ENCODE results near the gene KRTAP4-8.
"Not testable (repeated sequence)": the region's sequence is repeated elsewhere in the genome, so short reads cannot be mapped to it uniquely, and the experiment has no call there.

KRTAP4-8 gene

GRCh38 chr17:41063449-41063848, 34.5 kb downstream of the KRTAP4-8 start:
- DNase-seq: no peak

GRCh38 chr17:41061964-41062363, 36.0 kb downstream of the KRTAP4-8 start:
- DNase-seq: peak; percentile 61

GRCh38 chr17:41060052-41060604, 37.8 kb downstream of the KRTAP4-8 start, which contains the start of gene KRTAP2-3:
Gene KRTAP2-3 (minus strand): TSS chr17:41060114. CDS start chr17:41060050, 64 bp downstream.
- peak; percentile 90 for DNase-seq

GRCh38 chr17:41059276-41060051, 38.5 kb downstream of the KRTAP4-8 start:
- DNase-seq: peak; percentile 69

- DNase-seq: no peak
Measured at GRCh38 chr17:41058741-41059140, 39.2 kb downstream of the KRTAP4-8 start.

GRCh38 chr17:41057547-41057946, 40.4 kb downstream of the KRTAP4-8 start:
- no peak for DNase-seq

GRCh38 chr17:41055130-41055529, 42.8 kb downstream of the KRTAP4-8 start, which contains the start of gene KRTAP2-2:
Gene KRTAP2-2 (minus strand): TSS chr17:41055230. CDS start chr17:41055211, 19 bp downstream.
- not testable (repeated sequence) for DNase-seq

- DNase-seq: not testable (repeated sequence)
Measured at GRCh38 chr17:41054556-41054955, 43.4 kb downstream of the KRTAP4-8 start.

- no peak for DNase-seq
Measured at GRCh38 chr17:41054025-41054424, 43.9 kb downstream of the KRTAP4-8 start.

GRCh38 chr17:41052566-41052965, 45.4 kb downstream of the KRTAP4-8 start:
- DNase-seq: no peak

GRCh38 chr17:41049110-41049509, 48.8 kb downstream of the KRTAP4-8 start:
- no peak for DNase-seq

- no peak for DNase-seq
Measured at GRCh38 chr17:41048441-41048840, 49.5 kb downstream of the KRTAP4-8 start.
